Calu3 (cell line): Measurements from ENCODE around the gene UBN1. TPM values are rescaled to one million over a fixed set of nuclear protein-coding genes. Genes with fewer than 3 reads are reported as not detected.
A peak's percentile ranks its signal among the peaks of the same experiment; 100 is the strongest.

Experiments used
- Bru-seq: library from RNA; stranded (reverse); fragments of 400-500 nt; gene quantifications from one replicate; lab custom pipeline; 2021; lab: Mats Ljungman, UMichigan
- BruChase-seq, 2 experiments: library from RNA; stranded (reverse); fragments of 400-500 nt; gene quantifications; one replicate each; lab custom pipeline; 2021; lab: Mats Ljungman, UMichigan
- BruUV-seq: library from RNA; stranded (reverse); fragments of 400-500 nt; replicated peaks from 2 replicates; lab custom pipeline; 2021; lab: Mats Ljungman, UMichigan
- CTCF ChIA-PET: fragments of 300-600 bp; sonication (Branson Sonifier 250); formaldehyde crosslinking; loops from one replicate; lab custom pipeline; 2022; ENCODE audit warnings: antibody characterized with exemption; lab: Charles Lee
- DNase-seq: peaks from one replicate; pipeline ENCODE4 v3.0.0; 2022
- H3K27ac Mint-ChIP-seq: one replicate; pipeline ENCODE4 v1.8.0; 2022; ENCODE audit warnings: mixed read lengths; ENCODE audit not compliant: unreplicated experiment
- H3K27me3 Mint-ChIP-seq: one replicate; pipeline ENCODE4 v1.8.0; 2022; ENCODE audit warnings: mixed read lengths; ENCODE audit not compliant: unreplicated experiment
- H3K36me3 Mint-ChIP-seq: one replicate; pipeline ENCODE4 v1.8.0; 2022; ENCODE audit warnings: mild to moderate bottlenecking, moderate library complexity, mixed read lengths; ENCODE audit not compliant: insufficient read depth, unreplicated experiment
- H3K4me1 Mint-ChIP-seq: one replicate; pipeline ENCODE4 v1.8.0; 2022; ENCODE audit warnings: mild to moderate bottlenecking, low read depth, mixed read lengths; ENCODE audit not compliant: unreplicated experiment
- H3K4me3 Mint-ChIP-seq: one replicate; pipeline ENCODE4 v1.8.0; 2022; ENCODE audit warnings: mild to moderate bottlenecking, low read depth, moderate library complexity, mixed read lengths; ENCODE audit not compliant: unreplicated experiment
- H3K9me3 Mint-ChIP-seq: one replicate; pipeline ENCODE4 v1.8.0; 2022; ENCODE audit warnings: low read depth, mixed read lengths; ENCODE audit not compliant: unreplicated experiment
- intact Hi-C: fragments of 100-400 bp; cut with micrococcal nuclease; formaldehyde crosslinking; loops from one replicate; pipeline ENCODE4 v1.10.0; 2022; ENCODE audit not compliant: unreplicated experiment
- long read RNA-seq: library from polyadenylated mRNA; stranded (forward); transcript quantifications from one replicate; pipeline ENCODE4 v2.0.0, GENCODE V29; 2022
- total RNA-seq: library from RNA; stranded (reverse); gene quantifications from 2 replicates; pipeline ENCODE4 v1.2.3, GENCODE V29; 2022
- TF ChIP-seq, protein P1 (sequence below): fragments of 200-600 bp; IDR thresholded peaks from one replicate; pipeline ENCODE4 v1.8.0; 2022; ENCODE audit warnings: antibody characterized with exemption; ENCODE audit not compliant: unreplicated experiment

Gene UBN1, protein sequence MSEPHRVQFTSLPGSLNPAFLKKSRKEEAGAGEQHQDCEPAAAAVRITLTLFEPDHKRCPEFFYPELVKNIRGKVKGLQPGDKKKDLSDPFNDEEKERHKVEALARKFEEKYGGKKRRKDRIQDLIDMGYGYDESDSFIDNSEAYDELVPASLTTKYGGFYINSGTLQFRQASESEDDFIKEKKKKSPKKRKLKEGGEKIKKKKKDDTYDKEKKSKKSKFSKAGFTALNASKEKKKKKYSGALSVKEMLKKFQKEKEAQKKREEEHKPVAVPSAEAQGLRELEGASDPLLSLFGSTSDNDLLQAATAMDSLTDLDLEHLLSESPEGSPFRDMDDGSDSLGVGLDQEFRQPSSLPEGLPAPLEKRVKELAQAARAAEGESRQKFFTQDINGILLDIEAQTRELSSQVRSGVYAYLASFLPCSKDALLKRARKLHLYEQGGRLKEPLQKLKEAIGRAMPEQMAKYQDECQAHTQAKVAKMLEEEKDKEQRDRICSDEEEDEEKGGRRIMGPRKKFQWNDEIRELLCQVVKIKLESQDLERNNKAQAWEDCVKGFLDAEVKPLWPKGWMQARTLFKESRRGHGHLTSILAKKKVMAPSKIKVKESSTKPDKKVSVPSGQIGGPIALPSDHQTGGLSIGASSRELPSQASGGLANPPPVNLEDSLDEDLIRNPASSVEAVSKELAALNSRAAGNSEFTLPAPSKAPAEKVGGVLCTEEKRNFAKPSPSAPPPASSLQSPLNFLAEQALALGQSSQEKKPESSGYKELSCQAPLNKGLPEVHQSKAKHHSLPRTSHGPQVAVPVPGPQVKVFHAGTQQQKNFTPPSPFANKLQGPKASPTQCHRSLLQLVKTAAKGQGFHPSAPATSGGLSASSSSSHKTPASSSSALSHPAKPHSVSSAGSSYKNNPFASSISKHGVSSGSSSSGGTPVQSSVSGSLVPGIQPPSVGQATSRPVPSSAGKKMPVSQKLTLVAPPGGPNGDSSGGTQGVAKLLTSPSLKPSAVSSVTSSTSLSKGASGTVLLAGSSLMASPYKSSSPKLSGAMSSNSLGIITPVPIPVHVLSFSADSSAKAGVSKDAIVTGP (N-terminal part only)
- total RNA-seq (50.5 and 55.4 TPM in 2 replicates), Bru-seq, nascent RNA (percentile 88 among the genes with signal in this experiment), BruChase-seq, experiment 1, labeled RNA remaining after a 6-hour chase (percentile 92 among the genes with signal in this experiment), BruChase-seq, experiment 2, labeled RNA remaining after a 2-hour chase (percentile 90 among the genes with signal in this experiment)
- long read RNA-seq, full-length matches to known transcripts = 2 of 55 reads
- long read RNA-seq, partial matches to known transcripts = 47 of 55 reads
- long read RNA-seq, other reads (novel, unspliced or antisense) = 6 of 55 reads

DNA sequence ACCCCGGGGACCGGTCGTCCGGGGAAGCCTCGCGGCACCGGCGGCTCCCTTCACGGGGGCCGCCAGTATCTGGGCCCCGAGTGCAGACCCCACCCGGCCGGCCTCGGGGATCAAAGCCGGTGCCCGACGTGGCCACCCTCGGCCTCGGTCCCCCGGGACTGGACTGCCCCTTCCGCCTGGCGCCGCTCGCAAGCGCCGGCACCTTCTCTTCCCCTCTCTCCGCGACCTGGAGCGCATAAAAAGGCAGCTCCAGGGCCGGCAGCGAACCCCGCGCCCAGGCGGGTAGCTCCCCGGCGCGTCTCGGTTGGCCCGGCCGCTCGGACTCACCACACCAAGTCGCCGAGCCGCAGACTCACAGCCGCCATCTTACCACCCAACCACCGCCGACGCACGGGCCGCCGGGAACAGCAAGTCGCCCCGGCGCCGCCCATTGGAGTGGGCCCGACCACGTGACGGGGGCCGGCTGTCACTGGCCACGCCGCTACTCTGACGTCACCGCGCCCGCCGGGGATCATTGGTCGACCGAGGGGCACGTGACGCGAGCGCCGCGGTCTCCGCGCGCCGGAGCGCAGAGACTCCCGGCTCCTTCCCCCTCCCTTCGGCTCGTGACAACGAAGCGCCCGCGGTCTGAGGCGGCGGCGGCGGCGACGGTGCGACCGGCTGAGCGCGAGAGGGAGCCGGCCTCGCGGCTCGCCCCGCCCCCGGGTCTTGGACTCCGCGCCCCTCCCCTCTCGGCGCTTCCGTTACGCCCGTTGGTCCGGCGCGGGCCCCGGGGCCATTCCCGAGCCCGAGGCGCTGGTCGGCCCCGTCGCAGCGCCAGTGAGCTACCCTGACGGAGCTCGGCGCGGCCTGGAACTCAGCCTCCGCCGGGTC is at the start of gene UBN1, which contains the start of gene GLYR1:
Gene UBN1 (plus strand): TSS at position 581 of the 873 bp plus-strand sequence. CDS start 5,437 bp downstream, outside the sequence.
Gene GLYR1 (minus strand): TSS at position 388 of the 873 bp plus-strand sequence. CDS start 23 bp downstream, at position 365.
- Mint-ChIP-seq H3K4me3 (peak within 1 kb of the TSS; percentile 100), H3K9me3 (no peaks in the 10 kb centered on the region), H3K36me3 (peaks cover 68% of the 10 kb centered on the region), H3K27me3 (no peaks in the 10 kb centered on the region), H3K4me1 (peaks cover 36% of the 10 kb centered on the region), H3K27ac (peak within 1 kb of the TSS; percentile 80)
- DNase-seq = peak; percentile 100
- intact Hi-C loops = loop anchor here (1.0 kb wide), 1 partner anchor 109 kb away; no protein-coding TSS in a partner anchor
- TF ChIP-seq, protein P1, sequence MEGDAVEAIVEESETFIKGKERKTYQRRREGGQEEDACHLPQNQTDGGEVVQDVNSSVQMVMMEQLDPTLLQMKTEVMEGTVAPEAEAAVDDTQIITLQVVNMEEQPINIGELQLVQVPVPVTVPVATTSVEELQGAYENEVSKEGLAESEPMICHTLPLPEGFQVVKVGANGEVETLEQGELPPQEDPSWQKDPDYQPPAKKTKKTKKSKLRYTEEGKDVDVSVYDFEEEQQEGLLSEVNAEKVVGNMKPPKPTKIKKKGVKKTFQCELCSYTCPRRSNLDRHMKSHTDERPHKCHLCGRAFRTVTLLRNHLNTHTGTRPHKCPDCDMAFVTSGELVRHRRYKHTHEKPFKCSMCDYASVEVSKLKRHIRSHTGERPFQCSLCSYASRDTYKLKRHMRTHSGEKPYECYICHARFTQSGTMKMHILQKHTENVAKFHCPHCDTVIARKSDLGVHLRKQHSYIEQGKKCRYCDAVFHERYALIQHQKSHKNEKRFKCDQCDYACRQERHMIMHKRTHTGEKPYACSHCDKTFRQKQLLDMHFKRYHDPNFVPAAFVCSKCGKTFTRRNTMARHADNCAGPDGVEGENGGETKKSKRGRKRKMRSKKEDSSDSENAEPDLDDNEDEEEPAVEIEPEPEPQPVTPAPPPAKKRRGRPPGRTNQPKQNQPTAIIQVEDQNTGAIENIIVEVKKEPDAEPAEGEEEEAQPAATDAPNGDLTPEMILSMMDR = no peak
- no TSS peak for BruUV-seq
- CTCF ChIA-PET = interaction anchor here (0.9 to 1.7 kb wide), 4 partner anchors 89 to 111 kb away, joined by 3 to 6 read pairs (median 3); partner anchors contain the start of gene SEC14L5

- Mint-ChIP-seq H3K9me3 (no peaks in the 10 kb centered on the region), H3K27ac (no peak overlapping the region), H3K4me1 (peaks cover 9% of the 10 kb centered on the region), H3K27me3 (no peaks in the 10 kb centered on the region), H3K4me3 (no peak overlapping the region), H3K36me3 (peaks cover 68% of the 10 kb centered on the region)
- TF ChIP-seq, protein P1 = no peak
- intact Hi-C loops = no loop called here
- CTCF ChIA-PET = no interaction called here
- no peak for DNase-seq
- no TSS peak for BruUV-seq
Observed at GRCh38 chr16:4797805-4798252, 49.5 kb upstream of the UBN1 start.

- no TSS peak for BruUV-seq
- no peak for DNase-seq
- intact Hi-C loops = no loop called here
- CTCF ChIA-PET = no interaction called here
- Mint-ChIP-seq H3K27ac (peak overlapping the region; percentile 35), H3K4me3 (no peak overlapping the region), H3K4me1 (peaks cover 9% of the 10 kb centered on the region), H3K27me3 (no peaks in the 10 kb centered on the region), H3K36me3 (peaks cover 74% of the 10 kb centered on the region), H3K9me3 (no peaks in the 10 kb centered on the region)
- TF ChIP-seq, protein P1 = no peak
Observed at GRCh38 chr16:4798456-4798855, 48.8 kb upstream of the UBN1 start.
